Chondrocyte (in vitro differentiated cells): ENCODE results near the gene VMO1. TPM values are rescaled to one million over a fixed set of nuclear protein-coding genes. Genes with fewer than 3 reads are reported as not detected.

ENCODE experiments used
- DNase-seq: peaks from one replicate; pipeline ENCODE4 v3.0.0; 2021; ENCODE audit warnings: mixed read lengths, low spot score
- H3K27ac Mint-ChIP-seq: one replicate; pipeline ENCODE4 v1.8.0; 2021; ENCODE audit warnings: mild to moderate bottlenecking, moderate library complexity, mixed read lengths; ENCODE audit not compliant: unreplicated experiment
- H3K27me3 Mint-ChIP-seq: 2 replicates; pipeline ENCODE4 v1.8.0; 2021; ENCODE audit warnings: low read depth, mixed read lengths
- H3K36me3 Mint-ChIP-seq: 2 replicates; pipeline ENCODE4 v1.8.0; 2021; ENCODE audit warnings: low read depth, mixed read lengths
- H3K4me1 Mint-ChIP-seq: 2 replicates; pipeline ENCODE4 v1.8.0; 2021; ENCODE audit warnings: low read depth, mild to moderate bottlenecking, mixed read lengths
- H3K4me3 Mint-ChIP-seq: one replicate; pipeline ENCODE4 v1.8.0; 2021; ENCODE audit warnings: mild to moderate bottlenecking, moderate library complexity, mixed read lengths; ENCODE audit not compliant: unreplicated experiment
- H3K9me3 Mint-ChIP-seq: 2 replicates; pipeline ENCODE4 v1.8.0; 2021; ENCODE audit warnings: low read depth, mixed read lengths
- total RNA-seq: library from RNA; stranded (reverse); gene quantifications from 3 replicates; pipeline ENCODE4 v1.2.1, GENCODE V29; 2021
- TF ChIP-seq, protein P1 (sequence below): fragments of 200-600 bp; sonication (generic); IDR thresholded peaks from 2 replicates; pipeline ENCODE4 v1.5.0; 2021; ENCODE audit warnings: antibody characterized with exemption, mild to moderate bottlenecking, moderate library complexity

The VMO1 gene
- total RNA-seq, 1 donor from 2014 or later = 1.2 TPM

DNA sequence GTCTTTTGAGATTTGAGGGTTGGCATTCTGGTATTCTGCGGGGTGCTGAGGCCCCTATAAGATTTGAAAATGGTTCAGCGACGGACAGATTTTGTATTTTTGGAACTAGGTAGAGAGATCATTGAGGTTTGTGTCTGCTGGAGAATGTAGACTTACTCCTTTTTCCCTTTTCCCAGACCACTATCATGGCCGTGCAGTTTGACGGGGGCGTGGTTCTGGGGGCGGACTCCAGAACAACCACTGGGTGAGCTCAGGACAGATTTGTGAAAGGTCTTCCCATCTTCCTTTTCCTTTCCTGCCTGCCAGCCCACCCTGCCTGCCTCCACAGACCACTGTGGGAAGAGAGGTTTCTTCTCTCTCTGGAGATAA lies 10.4 kb upstream of the VMO1 start:
- no peaks in the 10 kb centered on the region for H3K27me3 Mint-ChIP-seq
- peak overlapping the region; percentile 95 for H3K27ac Mint-ChIP-seq
- H3K4me3 Mint-ChIP-seq = peak overlapping the region; percentile 99
- H3K36me3 Mint-ChIP-seq = peaks cover 8% of the 10 kb centered on the region
- H3K4me1 Mint-ChIP-seq = peaks cover 15% of the 10 kb centered on the region
- DNase-seq = no peak
- no peaks in the 10 kb centered on the region for H3K9me3 Mint-ChIP-seq
- TF ChIP-seq, protein P1, sequence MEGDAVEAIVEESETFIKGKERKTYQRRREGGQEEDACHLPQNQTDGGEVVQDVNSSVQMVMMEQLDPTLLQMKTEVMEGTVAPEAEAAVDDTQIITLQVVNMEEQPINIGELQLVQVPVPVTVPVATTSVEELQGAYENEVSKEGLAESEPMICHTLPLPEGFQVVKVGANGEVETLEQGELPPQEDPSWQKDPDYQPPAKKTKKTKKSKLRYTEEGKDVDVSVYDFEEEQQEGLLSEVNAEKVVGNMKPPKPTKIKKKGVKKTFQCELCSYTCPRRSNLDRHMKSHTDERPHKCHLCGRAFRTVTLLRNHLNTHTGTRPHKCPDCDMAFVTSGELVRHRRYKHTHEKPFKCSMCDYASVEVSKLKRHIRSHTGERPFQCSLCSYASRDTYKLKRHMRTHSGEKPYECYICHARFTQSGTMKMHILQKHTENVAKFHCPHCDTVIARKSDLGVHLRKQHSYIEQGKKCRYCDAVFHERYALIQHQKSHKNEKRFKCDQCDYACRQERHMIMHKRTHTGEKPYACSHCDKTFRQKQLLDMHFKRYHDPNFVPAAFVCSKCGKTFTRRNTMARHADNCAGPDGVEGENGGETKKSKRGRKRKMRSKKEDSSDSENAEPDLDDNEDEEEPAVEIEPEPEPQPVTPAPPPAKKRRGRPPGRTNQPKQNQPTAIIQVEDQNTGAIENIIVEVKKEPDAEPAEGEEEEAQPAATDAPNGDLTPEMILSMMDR = no peak

DNA sequence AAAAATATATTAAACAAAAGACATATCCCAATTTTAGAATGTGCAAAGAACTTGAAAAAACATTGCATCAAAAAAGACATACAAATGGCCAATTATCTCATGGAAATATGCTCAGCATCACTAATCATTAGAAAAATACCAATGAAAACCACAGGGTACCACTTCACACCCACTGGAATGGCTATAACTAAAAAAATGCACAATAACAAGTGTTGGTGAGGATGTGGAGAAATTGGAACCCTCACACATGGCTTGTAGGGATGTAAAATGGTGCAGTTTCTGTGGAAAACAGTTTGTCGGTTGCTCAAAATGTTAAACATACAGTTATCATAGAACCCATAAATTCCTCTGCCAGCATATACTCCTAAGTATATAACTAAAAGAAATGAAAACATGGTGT lies 9.0 kb upstream of the VMO1 start:
- Mint-ChIP-seq H3K9me3 (no peaks in the 10 kb centered on the region), H3K36me3 (peaks cover 8% of the 10 kb centered on the region), H3K4me1 (peaks cover 19% of the 10 kb centered on the region), H3K27me3 (no peaks in the 10 kb centered on the region), H3K4me3 (no peak overlapping the region), H3K27ac (peak overlapping the region; percentile 95)
- no peak for DNase-seq
- TF ChIP-seq, protein P1 = no peak

- Mint-ChIP-seq H3K9me3 (no peaks in the 10 kb centered on the region), H3K27me3 (no peaks in the 10 kb centered on the region), H3K4me1 (peaks cover 20% of the 10 kb centered on the region), H3K4me3 (peak overlapping the region; percentile 90), H3K36me3 (no peaks in the 10 kb centered on the region), H3K27ac (peak overlapping the region; percentile 98)
- no peak for DNase-seq
- TF ChIP-seq, protein P1 = no peak
These were observed 4.5 kb upstream of the VMO1 start for GRCh38 chr17:4790705-4791088.

- Mint-ChIP-seq H3K27ac (peak overlapping the region; percentile 98), H3K4me1 (peaks cover 19% of the 10 kb centered on the region), H3K4me3 (peak overlapping the region; percentile 90), H3K36me3 (no peaks in the 10 kb centered on the region), H3K9me3 (no peaks in the 10 kb centered on the region), H3K27me3 (no peaks in the 10 kb centered on the region)
- peak; percentile 93 for DNase-seq
- TF ChIP-seq, protein P1 = peak; percentile 86
These were observed 4.0 kb upstream of the VMO1 start for GRCh38 chr17:4789951-4790704.

GRCh38 chr17:4789701-4789950 lies 3.5 kb upstream of the VMO1 start:
- no peaks in the 10 kb centered on the region for H3K9me3 Mint-ChIP-seq
- DNase-seq = no peak
- H3K4me3 Mint-ChIP-seq = peak overlapping the region; percentile 90
- TF ChIP-seq, protein P1 = no peak
- peak overlapping the region; percentile 74 for H3K27ac Mint-ChIP-seq
- H3K36me3 Mint-ChIP-seq = no peaks in the 10 kb centered on the region
- no peaks in the 10 kb centered on the region for H3K27me3 Mint-ChIP-seq
- H3K4me1 Mint-ChIP-seq = peaks cover 19% of the 10 kb centered on the region
